CD14-positive monocyte (primary cell): ENCODE data around the gene PTGIR. TPM values are rescaled to one million over a fixed set of nuclear protein-coding genes. Genes with fewer than 3 reads are reported as not detected.
A peak's percentile ranks its signal among the peaks of the same experiment; 100 is the strongest.

ENCODE experiments used
- DNase-seq, 3 donors: peaks; one replicate each; pipeline ENCODE4 v3.0.0-alpha.2; 2011 to 2022
- H2AFZ ChIP-seq: 2 replicates; pipeline ENCODE4 v1.6.0; 2012; ENCODE audit warnings: mild to moderate bottlenecking, low read depth, low read length, inconsistent platforms; ENCODE audit not compliant: insufficient read depth, poor library complexity, severe bottlenecking
- H3K27ac ChIP-seq, 2 donors: 1 replicate in 1 of 2; 2 replicates in 1 of 2; pipeline ENCODE4 v1.5.1; 2012 to 2013; ENCODE audit warnings: low read length in 2 of 2, control low read depth in 1 of 2, inconsistent platforms in 1 of 2, low read depth in 1 of 2, mild to moderate bottlenecking in 1 of 2
- H3K27me3 ChIP-seq, 2 donors: one replicate each; pipeline versions ENCODE4 v1.6.0 to v1.6.1; 2011 to 2013; ENCODE audit warnings: low read length in 2 of 2; ENCODE audit not compliant: control insufficient read depth in 2 of 2, insufficient read depth in 2 of 2
- H3K36me3 ChIP-seq, 2 donors: replicated peaks in 1 of 2; 1 replicate in 1 of 2; 2 replicates in 1 of 2; pipeline versions ENCODE4 v1.5.1 to v1.6.1; 2012 to 2013; ENCODE audit warnings: low read length in 2 of 2, control low read depth in 1 of 2, inconsistent platforms in 1 of 2, mild to moderate bottlenecking in 1 of 2; ENCODE audit not compliant: insufficient read depth in 2 of 2, control insufficient read depth in 1 of 2
- H3K4me1 ChIP-seq, 2 donors: 1 replicate in 1 of 2; 2 replicates in 1 of 2; pipeline versions ENCODE4 v1.5.1 to v1.6.1; 2012 to 2013; ENCODE audit warnings: low read length in 2 of 2, control low read depth in 1 of 2, inconsistent platforms in 1 of 2, mild to moderate bottlenecking in 1 of 2, moderate library complexity in 1 of 2; ENCODE audit not compliant: insufficient read depth in 2 of 2, control insufficient read depth in 1 of 2
- H3K4me2 ChIP-seq: replicated peaks from 2 replicates; pipeline ENCODE3; 2012; ENCODE audit warnings: low read length, moderate library complexity, mild to moderate bottlenecking; ENCODE audit not compliant: poor library complexity, severe bottlenecking; ENCODE audit errors: extremely low read depth
- H3K4me3 ChIP-seq, 3 experiments: fragments of 200-600 bp in 1 of 3; sonication (generic) in 1 of 3; replicated peaks in 1 of 3; 1 replicate in 2 of 3; 2 replicates in 1 of 3; pipeline ENCODE4 v1.5.1; 2011 to 2013; ENCODE audit warnings: low read length in 3 of 3, mild to moderate bottlenecking in 3 of 3, control low read depth in 2 of 3, low read depth in 2 of 3, inconsistent platforms in 1 of 3, moderate library complexity in 1 of 3
- H3K79me2 ChIP-seq: 2 replicates; pipeline ENCODE4 v1.6.0; 2012; ENCODE audit warnings: mild to moderate bottlenecking, control low read depth, inconsistent platforms, low read length, moderate library complexity; ENCODE audit not compliant: insufficient read depth
- H3K9ac ChIP-seq: 2 replicates; pipeline ENCODE4 v1.6.0; 2017; ENCODE audit warnings: low read length, mild to moderate bottlenecking; ENCODE audit not compliant: insufficient read depth, poor library complexity, severe bottlenecking
- H3K9me3 ChIP-seq, 2 donors: replicated peaks in 1 of 2; 1 replicate in 1 of 2; 2 replicates in 1 of 2; pipeline versions ENCODE4 v1.5.1 to v1.6.1; 2012 to 2013; ENCODE audit warnings: low read length in 2 of 2, control low read depth in 1 of 2; ENCODE audit not compliant: control insufficient read depth in 1 of 2, insufficient read depth in 1 of 2
- H4K20me1 ChIP-seq: 2 replicates; pipeline ENCODE4 v1.6.0; 2012; ENCODE audit warnings: mild to moderate bottlenecking, low read length, control low read depth, moderate library complexity; ENCODE audit not compliant: insufficient read depth
- H3K27ac Mint-ChIP-seq, 7 donors: one replicate each; pipeline ENCODE4 v1.8.0; 2020; ENCODE audit warnings: mild to moderate bottlenecking in 7 of 7, mixed read lengths in 7 of 7, moderate library complexity in 6 of 7, inconsistent platforms in 2 of 7
- H3K27me3 Mint-ChIP-seq, 3 donors: one replicate each; pipeline ENCODE4 v1.8.0; 2021 to 2022; ENCODE audit warnings: low read depth in 3 of 3, mild to moderate bottlenecking in 3 of 3, mixed read lengths in 3 of 3, moderate library complexity in 3 of 3, inconsistent platforms in 1 of 3
- H3K36me3 Mint-ChIP-seq, 2 donors: one replicate each; pipeline ENCODE4 v1.8.0; 2020; ENCODE audit warnings: mixed read lengths in 2 of 2, inconsistent platforms in 1 of 2, mild to moderate bottlenecking in 1 of 2
- H3K4me1 Mint-ChIP-seq: one replicate; pipeline ENCODE4 v1.8.0; 2020; ENCODE audit warnings: mild to moderate bottlenecking, mixed read lengths
- H3K4me3 Mint-ChIP-seq, 2 donors: one replicate each; pipeline ENCODE4 v1.8.0; 2020; ENCODE audit warnings: mild to moderate bottlenecking in 2 of 2, mixed read lengths in 2 of 2, moderate library complexity in 1 of 2
- H3K9me3 Mint-ChIP-seq, 7 donors: one replicate each; pipeline ENCODE4 v1.8.0; 2020 to 2022; ENCODE audit warnings: mixed read lengths in 7 of 7, mild to moderate bottlenecking in 6 of 7, moderate library complexity in 6 of 7, inconsistent platforms in 2 of 7
- CTCF ChIP-seq: fragments of 200-600 bp; IDR thresholded peaks from one replicate; pipeline ENCODE4 v1.8.0; 2022; ENCODE audit warnings: antibody characterized with exemption, mild to moderate bottlenecking
- WGBS: methylation state at CpG from one replicate; pipeline ENCODE4 v1.1.5; 2013; ENCODE audit warnings: missing lambda C conversion rate; ENCODE audit not compliant: insufficient coverage; 5-methylcytosine and 5-hydroxymethylcytosine counted together
- intact Hi-C, 2 donors: fragments of 100-400 bp; cut with micrococcal nuclease; formaldehyde crosslinking; loops; one replicate each; pipeline versions ENCODE4 v1.15.0 to v1.15.1; 2023
- polyA plus RNA-seq, 3 donors: library from polyadenylated mRNA; depleted of rRNA in 1 of 3; unstranded in 2 of 3; stranded (reverse) in 1 of 3; fragments of 300-500 nt in 2 of 3; fragments of >200 nt in 1 of 3; fragmentation: Illumina TruSeq in 2 of 3; gene quantifications; 1 replicate in 2 of 3; 2 replicates in 1 of 3; pipeline ENCODE4 v1.2.3, GENCODE V29; 2012 to 2021

Gene PTGIR
- polyA plus RNA-seq, 3 donors: 12.8 to 51.2 (median 14.1) TPM

- Histone ChIP-seq H3K36me3 (peaks cover 49 to 54% of the 10 kb centered on the region in 2 donors), H4K20me1 (peaks cover 73% of the 10 kb centered on the region), H3K4me3 (no peak overlapping the region), H3K4me1 (peaks cover 34% of the 10 kb centered on the region in 2 donors), H3K27me3 (peaks cover 0 to 11% of the 10 kb centered on the region in 2 donors), H3K27ac (no peak overlapping the region), H3K79me2 (peaks cover 31% of the 10 kb centered on the region), H3K9me3 (no peaks in the 10 kb centered on the region), H3K4me2 (no peak overlapping the region), H2AFZ (no peak overlapping the region), H3K9ac (no peak overlapping the region)
- H3K36me3 Mint-ChIP-seq: peaks cover 62 to 64% of the 10 kb centered on the region in 2 donors
- no peak overlapping the region for H3K27ac Mint-ChIP-seq
- 98% methylated on average over 4 of the region's 9 CpGs for WGBS
- H3K4me1 Mint-ChIP-seq: peaks cover 48% of the 10 kb centered on the region
- H3K27me3 Mint-ChIP-seq: peaks cover 6 to 22% (median 19%) of the 10 kb centered on the region in 3 donors
- DNase-seq: no peak
- intact Hi-C loops: loop anchor here in 1 of 2 donors (10.0 kb wide), 1 partner anchor 53 kb away; no protein-coding TSS in a partner anchor
- peaks cover 0 to 3% (median 0%) of the 10 kb centered on the region in 7 donors for H3K9me3 Mint-ChIP-seq
- TF ChIP-seq CTCF: no peak
- no peak overlapping the region for H3K4me3 Mint-ChIP-seq
Observed at GRCh38 chr19:46608178-46608577, 16.7 kb downstream of the PTGIR start.

DNA sequence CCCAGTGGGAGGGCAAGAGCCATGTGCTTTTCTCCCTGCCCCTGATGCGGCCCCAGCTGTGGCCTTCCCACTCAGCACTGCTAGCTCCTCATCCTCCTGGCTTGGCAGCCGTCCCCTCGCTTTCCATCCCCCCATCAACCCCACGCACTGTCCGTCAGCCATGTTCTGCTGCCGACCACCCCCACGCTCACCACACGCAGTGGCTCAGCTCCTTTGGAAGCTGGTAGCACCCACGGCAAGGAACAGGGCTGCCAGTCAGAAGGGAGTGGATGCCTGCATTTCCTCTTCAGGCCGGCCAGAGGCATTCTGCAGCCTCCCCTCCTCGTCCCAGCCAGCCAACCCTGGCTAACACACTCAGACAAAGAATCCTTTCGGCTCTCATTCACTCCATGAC lies 17.4 kb downstream of the PTGIR start:
- Histone ChIP-seq H3K79me2 (peaks cover 39% of the 10 kb centered on the region), H3K9ac (no peak overlapping the region), H4K20me1 (peaks cover 80% of the 10 kb centered on the region), H3K4me3 (no peak overlapping the region), H3K27me3 (peaks cover 0 to 8% of the 10 kb centered on the region in 2 donors), H3K9me3 (no peaks in the 10 kb centered on the region), H3K27ac (no peak overlapping the region), H3K4me1 (peaks cover 38 to 39% of the 10 kb centered on the region in 2 donors), H3K36me3 (peaks cover 49 to 54% of the 10 kb centered on the region in 2 donors), H3K4me2 (no peak overlapping the region), H2AFZ (no peak overlapping the region)
- no peak for TF ChIP-seq CTCF
- Mint-ChIP-seq H3K27me3 (peaks cover 6 to 19% (median 16%) of the 10 kb centered on the region in 3 donors), H3K27ac (peak overlapping the region in 1 of 7 donors; percentile 53), H3K4me1 (peaks cover 52% of the 10 kb centered on the region), H3K9me3 (peaks cover 0 to 3% (median 0%) of the 10 kb centered on the region in 7 donors), H3K36me3 (peaks cover 62 to 70% of the 10 kb centered on the region in 2 donors), H3K4me3 (no peak overlapping the region)
- intact Hi-C loops: loop anchor here in 1 of 2 donors (10.0 kb wide), 1 partner anchor 53 kb away; no protein-coding TSS in a partner anchor
- WGBS: 98% methylated on average over 8 of the region's 12 CpGs
- DNase-seq: no peak
